Heart left ventricle (tissue), 13 donors: Measurements from ENCODE around the gene SLC4A4.

Source experiments
- POLR2A ChIP-seq, 2 donors: fragments of 450-650 bp; IDR thresholded peaks; one replicate each; pipeline ENCODE4 v1.6.1; 2017; ENCODE audit warnings: antibody characterized with exemption in 2 of 2, mild to moderate bottlenecking in 2 of 2, moderate library complexity in 2 of 2
- TF ChIP-seq, protein P1 (sequence below), 12 donors: fragments of 200-600 bp; sonication (generic) in 4 of 12; IDR thresholded peaks; one replicate each; pipeline versions ENCODE4 v1.5.0 to v1.8.0; 2018 to 2022; ENCODE audit warnings: antibody characterized with exemption in 12 of 12, mild to moderate bottlenecking in 5 of 12
- donor health status: ischemic (EF 13 %, LVEDD 7.1; RV severe dilation, severe dysfunction).
- donor health status: DM: no; HTN: yes; CAD: no.
- donor health status: DM: no; HTN: no; CAD: no.
- donor health status: ischemic (EF 25% LVEDD 6.9; RV normal size, moderate dysfunction).
- donor health status: ischemic (EF 25% LVEDD 5.7; RV mildly dilated, moderate dysfunction).
- donor health status: ischemic (EF 35%, LVEDD 5.7; RV mildly dilated, moderate dysfunction).
- donor health status: nonischemic (EF 11% LVEDD 7.7; RV severe dilation, severe dysfunction).
- donor health status: DM: yes; HTN: yes; CAD: no.
- donor health status: PGD.
- donor health status: ischemic (EF 29% LVEDD 5.4; RV normal size, mild dysfunction).
- donor health status: nonischemic (EF 23%, LVEDD 6.1; RV moderate dilation, normal function).

DNA sequence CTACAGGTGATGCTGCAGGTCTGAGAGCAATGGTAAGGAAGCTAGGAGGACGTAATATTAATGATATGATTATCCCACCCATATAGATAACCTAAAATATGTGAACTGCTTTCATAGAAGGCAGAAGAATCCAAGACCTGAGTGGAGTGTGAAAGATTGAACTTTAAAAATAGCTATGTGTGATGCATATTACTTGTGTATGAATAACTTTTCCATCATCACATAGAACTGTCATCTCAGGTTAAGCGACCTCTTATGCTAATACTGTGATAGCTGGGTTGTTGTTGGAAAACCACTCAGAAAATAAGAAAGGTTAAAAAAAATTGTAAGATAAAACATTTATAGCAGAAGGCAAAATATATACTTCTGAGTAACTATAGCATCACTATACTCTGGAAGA, 90.3 kb downstream of the SLC4A4 start:
- TF ChIP-seq, protein P1, sequence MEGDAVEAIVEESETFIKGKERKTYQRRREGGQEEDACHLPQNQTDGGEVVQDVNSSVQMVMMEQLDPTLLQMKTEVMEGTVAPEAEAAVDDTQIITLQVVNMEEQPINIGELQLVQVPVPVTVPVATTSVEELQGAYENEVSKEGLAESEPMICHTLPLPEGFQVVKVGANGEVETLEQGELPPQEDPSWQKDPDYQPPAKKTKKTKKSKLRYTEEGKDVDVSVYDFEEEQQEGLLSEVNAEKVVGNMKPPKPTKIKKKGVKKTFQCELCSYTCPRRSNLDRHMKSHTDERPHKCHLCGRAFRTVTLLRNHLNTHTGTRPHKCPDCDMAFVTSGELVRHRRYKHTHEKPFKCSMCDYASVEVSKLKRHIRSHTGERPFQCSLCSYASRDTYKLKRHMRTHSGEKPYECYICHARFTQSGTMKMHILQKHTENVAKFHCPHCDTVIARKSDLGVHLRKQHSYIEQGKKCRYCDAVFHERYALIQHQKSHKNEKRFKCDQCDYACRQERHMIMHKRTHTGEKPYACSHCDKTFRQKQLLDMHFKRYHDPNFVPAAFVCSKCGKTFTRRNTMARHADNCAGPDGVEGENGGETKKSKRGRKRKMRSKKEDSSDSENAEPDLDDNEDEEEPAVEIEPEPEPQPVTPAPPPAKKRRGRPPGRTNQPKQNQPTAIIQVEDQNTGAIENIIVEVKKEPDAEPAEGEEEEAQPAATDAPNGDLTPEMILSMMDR (IDR thresholded peaks at IDR 0.05): no peak
- TF ChIP-seq POLR2A (IDR thresholded peaks at IDR 0.05): no peak
